Activated CD4-positive, CD25-positive, alpha-beta regulatory T cell treated with anti-CD3 and anti-CD28 coated beads, Interleukin-2, amount 50 U/mL, for 72 hours (primary cell): ENCODE measurements around the gene ATP6AP1.
"Not testable (repeated sequence)": the region's sequence is repeated elsewhere in the genome, so short reads cannot be mapped to it uniquely, and the experiment has no call there.

Source experiments
- DNase-seq: peaks from one replicate; pipeline ENCODE4 v3.0.0; 2021

ATP6AP1 gene

GRCh38 chrX:154399527-154400368, 28.7 kb upstream of the ATP6AP1 start:
- no peak for DNase-seq

GRCh38 chrX:154400369-154400817, 28.1 kb upstream of the ATP6AP1 start:
- DNase-seq, result not testable (repeated sequence)

- no peak for DNase-seq
Observed at GRCh38 chrX:154401045-154401799, 27.3 kb upstream of the ATP6AP1 start.

GRCh38 chrX:154401918-154402621, 26.4 kb upstream of the ATP6AP1 start:
- no peak for DNase-seq

GRCh38 chrX:154402622-154403127, 25.8 kb upstream of the ATP6AP1 start:
- DNase-seq, result no peak

GRCh38 chrX:154403192-154403591, 25.3 kb upstream of the ATP6AP1 start:
- DNase-seq, result no peak

GRCh38 chrX:154403858-154404257, 24.6 kb upstream of the ATP6AP1 start:
- DNase-seq, result no peak

GRCh38 chrX:154404625-154405192, 23.8 kb upstream of the ATP6AP1 start:
- DNase-seq, result no peak

GRCh38 chrX:154408659-154409221, 19.7 kb upstream of the ATP6AP1 start:
- no peak for DNase-seq

- no peak for DNase-seq
Observed at GRCh38 chrX:154409222-154409871, 19.1 kb upstream of the ATP6AP1 start, which contains the start of gene DNASE1L1. Gene DNASE1L1, minus strand, starts transcription at chrX:154409254. Its CDS starts 3,686 bp downstream, at chrX:154405568.

GRCh38 chrX:154411981-154412340, 16.5 kb upstream of the ATP6AP1 start:
- DNase-seq, result peak; percentile 60

- no peak for DNase-seq
Observed at GRCh38 chrX:154412468-154412867, 16.0 kb upstream of the ATP6AP1 start.

- DNase-seq, result no peak
Observed at GRCh38 chrX:154413142-154413541, 15.3 kb upstream of the ATP6AP1 start.

- DNase-seq, result no peak
Observed at GRCh38 chrX:154417157-154417556, 11.3 kb upstream of the ATP6AP1 start.

GRCh38 chrX:154419189-154419588, 9.3 kb upstream of the ATP6AP1 start:
- no peak for DNase-seq

- DNase-seq, result no peak
Observed at GRCh38 chrX:154419688-154420401, 8.6 kb upstream of the ATP6AP1 start.

GRCh38 chrX:154420402-154420756, 8.1 kb upstream of the ATP6AP1 start:
- DNase-seq, result no peak

GRCh38 chrX:154426916-154427770, 1.3 kb upstream of the ATP6AP1 start:
- DNase-seq, result no peak

- no peak for DNase-seq
Observed at GRCh38 chrX:154429711-154430110, 1.2 kb downstream of the ATP6AP1 start.

- no peak for DNase-seq
Observed at GRCh38 chrX:154430479-154430878, 2.0 kb downstream of the ATP6AP1 start.
